Measurements from ENCODE around the gene FNIP2. TPM values are rescaled to one million over a fixed set of nuclear protein-coding genes. Genes with fewer than 3 reads are reported as not detected.

FNIP2 gene
- total and polyA plus RNA-seq, 10 donors = 2.4 to 59.1 (median 36.7) TPM

DNA sequence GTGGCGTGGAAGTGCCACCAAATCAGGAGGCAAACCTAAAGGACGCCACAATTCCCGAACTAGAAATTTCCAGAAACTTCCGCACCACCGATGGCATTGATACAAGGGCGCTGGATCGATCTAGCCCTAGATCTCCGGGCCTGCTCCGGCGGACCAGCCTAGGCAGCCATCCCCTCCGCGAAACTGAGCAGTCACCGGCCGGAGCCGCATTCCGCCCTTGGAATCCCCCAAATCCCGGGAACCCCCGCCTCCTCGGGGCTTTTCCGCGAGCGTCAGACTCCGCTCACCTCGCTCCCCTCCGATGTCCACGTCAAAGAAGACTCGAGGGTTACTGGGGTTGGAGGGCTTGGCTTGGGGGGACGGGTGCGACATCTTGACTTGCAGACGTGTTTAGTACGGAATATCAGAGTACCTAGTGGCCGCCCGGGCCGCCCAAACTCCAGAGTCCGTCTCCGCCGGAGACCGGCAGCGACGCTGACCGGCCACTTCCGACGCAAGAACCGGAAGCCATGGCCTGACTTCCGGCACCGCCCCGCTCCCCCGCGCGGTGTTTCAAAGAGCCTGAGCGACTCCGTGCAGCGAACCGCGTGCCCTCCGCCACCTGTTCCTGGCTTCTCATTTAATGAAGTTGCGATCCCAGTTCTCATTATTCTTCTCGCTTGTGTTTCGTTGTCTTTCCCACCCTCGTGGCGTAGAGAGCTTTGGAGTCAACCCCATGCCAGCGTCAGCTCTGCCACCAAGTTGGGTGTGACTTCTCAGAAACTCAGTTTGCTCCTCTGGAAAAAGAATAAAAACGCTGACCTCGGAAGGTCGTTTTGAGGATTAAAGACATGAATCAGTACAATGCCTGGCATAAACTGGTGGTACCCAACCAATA, 45.7 kb upstream of the FNIP2 start, which contains the start of gene PPID:
TSS of gene PPID (minus strand) at position 480 of the 877 bp plus-strand sequence. CDS start at position 372, 108 bp downstream.
- intact Hi-C loops (cut with DNase I; ENCODE audit: low total_unique reads) = loop anchor here (10.0 kb wide), 1 partner anchor 452 kb away; no protein-coding TSS in a partner anchor

DNA sequence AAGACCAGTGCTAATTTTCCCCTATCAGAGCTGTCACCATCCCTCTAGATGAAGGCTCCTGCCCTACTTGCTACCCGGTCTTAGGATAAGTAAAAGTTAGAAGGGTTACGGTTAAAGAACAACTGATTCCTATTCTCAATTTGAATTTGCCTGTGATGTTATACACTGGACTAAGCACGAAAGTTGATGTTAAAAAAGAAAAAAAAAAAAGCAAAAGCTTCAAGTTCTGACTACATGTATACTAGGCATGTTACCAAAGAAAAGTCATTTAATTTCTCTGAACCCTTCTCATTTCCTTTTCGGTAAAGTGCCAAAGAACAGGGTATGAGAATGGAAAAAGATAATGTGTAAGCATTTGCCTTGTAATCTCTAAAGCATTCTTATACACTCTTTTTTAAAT, 44.2 kb upstream of the FNIP2 start:
- TF ChIP-seq, protein P1, sequence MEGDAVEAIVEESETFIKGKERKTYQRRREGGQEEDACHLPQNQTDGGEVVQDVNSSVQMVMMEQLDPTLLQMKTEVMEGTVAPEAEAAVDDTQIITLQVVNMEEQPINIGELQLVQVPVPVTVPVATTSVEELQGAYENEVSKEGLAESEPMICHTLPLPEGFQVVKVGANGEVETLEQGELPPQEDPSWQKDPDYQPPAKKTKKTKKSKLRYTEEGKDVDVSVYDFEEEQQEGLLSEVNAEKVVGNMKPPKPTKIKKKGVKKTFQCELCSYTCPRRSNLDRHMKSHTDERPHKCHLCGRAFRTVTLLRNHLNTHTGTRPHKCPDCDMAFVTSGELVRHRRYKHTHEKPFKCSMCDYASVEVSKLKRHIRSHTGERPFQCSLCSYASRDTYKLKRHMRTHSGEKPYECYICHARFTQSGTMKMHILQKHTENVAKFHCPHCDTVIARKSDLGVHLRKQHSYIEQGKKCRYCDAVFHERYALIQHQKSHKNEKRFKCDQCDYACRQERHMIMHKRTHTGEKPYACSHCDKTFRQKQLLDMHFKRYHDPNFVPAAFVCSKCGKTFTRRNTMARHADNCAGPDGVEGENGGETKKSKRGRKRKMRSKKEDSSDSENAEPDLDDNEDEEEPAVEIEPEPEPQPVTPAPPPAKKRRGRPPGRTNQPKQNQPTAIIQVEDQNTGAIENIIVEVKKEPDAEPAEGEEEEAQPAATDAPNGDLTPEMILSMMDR (IDR thresholded peaks at IDR 0.05 in 8 of 11, conservative IDR thresholded peaks at IDR 0.05 in 3 of 11) = no peak
- TF ChIP-seq POLR2A (IDR thresholded peaks at IDR 0.05) = no peak

More for the DNA sequence above, 45.7 kb upstream of the FNIP2 start, which contains the start of gene PPID:
- Histone ChIP-seq H3K27ac (peak within 1 kb of the TSS; percentile 87 to 94 (median 91)), H3K36me3 (peaks cover 0 to 33% (median 21%) of the 10 kb centered on the region in 6 donors), H3K4me3 (peak within 1 kb of the TSS; percentile 61 to 86 (median 78)), H3K4me1 (peaks cover 9 to 27% (median 17%) of the 10 kb centered on the region in 6 donors), H3K9me3 (no peaks in the 10 kb centered on the region), H3K27me3 (replicated peaks in 1 of 7) (peaks cover 0 to 13% (median 0%) of the 10 kb centered on the region in 7 donors)
- peak; percentile 96 for DNase-seq
- TF ChIP-seq POLR2AphosphoS5 (IDR thresholded peaks at IDR 0.05) = peak; percentile 89 to 94 (median 90)
- TF ChIP-seq, protein P1 (IDR thresholded peaks at IDR 0.05 in 8 of 11, conservative IDR thresholded peaks at IDR 0.05 in 3 of 11) = peak in 1 of 11 experiments; percentile 22
- no peak for TF ChIP-seq POLR2A (IDR thresholded peaks at IDR 0.05)
- WGBS, 5 donors = 0 to 1% (median 0%) methylated on average over 61 to 65 of the region's 65 CpGs

DNA sequence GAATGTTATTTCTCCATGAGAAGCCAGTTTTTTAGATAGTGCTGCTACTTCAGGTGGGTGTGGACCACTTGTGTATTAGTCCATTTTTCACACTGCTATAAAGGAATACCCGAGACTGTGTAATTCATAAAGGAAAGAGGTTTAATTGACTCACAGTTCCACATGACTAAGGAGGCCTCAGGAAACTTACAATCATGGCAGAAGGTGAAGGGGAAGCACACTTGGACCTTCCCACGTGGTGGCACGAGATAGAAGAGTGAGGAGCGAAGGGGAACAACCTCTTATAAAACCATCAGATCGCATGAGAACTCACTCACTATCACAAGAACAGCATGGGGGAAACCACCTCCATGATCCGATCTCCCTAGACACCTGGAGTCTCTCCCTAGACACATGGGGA, 42.2 kb upstream of the FNIP2 start:
- no peak for TF ChIP-seq POLR2A (IDR thresholded peaks at IDR 0.05)
- TF ChIP-seq, protein P1 (IDR thresholded peaks at IDR 0.05 in 8 of 11, conservative IDR thresholded peaks at IDR 0.05 in 3 of 11) = no peak
- TF ChIP-seq POLR2AphosphoS5 (IDR thresholded peaks at IDR 0.05) = no peak
- Histone ChIP-seq H3K36me3 (no peaks in the 10 kb centered on the region), H3K4me1 (peaks cover 9 to 19% (median 13%) of the 10 kb centered on the region in 6 donors), H3K27me3 (replicated peaks in 1 of 7) (peaks cover 0 to 36% (median 0%) of the 10 kb centered on the region in 7 donors), H3K27ac (no peak overlapping the region), H3K4me3 (no peak overlapping the region), H3K9me3 (no peaks in the 10 kb centered on the region)
- intact Hi-C loops (cut with DNase I; ENCODE audit: low total_unique reads) = loop anchor here (10.0 kb wide), 1 partner anchor 448 kb away; no protein-coding TSS in a partner anchor
- 77 to 90% (median 81%) methylated on average over 6 of the region's 6 CpGs for WGBS, 5 donors
- DNase-seq = no peak

More for the DNA sequence above, 44.2 kb upstream of the FNIP2 start:
- DNase-seq = no peak
- Histone ChIP-seq H3K4me3 (no peak overlapping the region), H3K36me3 (peaks cover 0 to 18% (median 7%) of the 10 kb centered on the region in 6 donors), H3K4me1 (peaks cover 9 to 27% (median 17%) of the 10 kb centered on the region in 6 donors), H3K9me3 (no peaks in the 10 kb centered on the region), H3K27ac (no peak overlapping the region), H3K27me3 (replicated peaks in 1 of 7) (peaks cover 0 to 28% (median 0%) of the 10 kb centered on the region in 7 donors)
- intact Hi-C loops (cut with DNase I; ENCODE audit: low total_unique reads) = loop anchor here (10.0 kb wide), 1 partner anchor 450 kb away; no protein-coding TSS in a partner anchor
- 80 to 94% (median 86%) methylated on average over 4 of the region's 4 CpGs for WGBS, 5 donors
